ENCODE measurements around the gene LRIT3. TPM values are rescaled to one million over a fixed set of nuclear protein-coding genes. Genes with fewer than 3 reads are reported as not detected.
"Not testable (repeated sequence)": the region's sequence is repeated elsewhere in the genome, so short reads cannot be mapped to it uniquely, and the experiment has no call there.

LRIT3 gene
- total RNA-seq, 2 experiments from 2014 or later = 0.11 to 0.13 TPM

DNA sequence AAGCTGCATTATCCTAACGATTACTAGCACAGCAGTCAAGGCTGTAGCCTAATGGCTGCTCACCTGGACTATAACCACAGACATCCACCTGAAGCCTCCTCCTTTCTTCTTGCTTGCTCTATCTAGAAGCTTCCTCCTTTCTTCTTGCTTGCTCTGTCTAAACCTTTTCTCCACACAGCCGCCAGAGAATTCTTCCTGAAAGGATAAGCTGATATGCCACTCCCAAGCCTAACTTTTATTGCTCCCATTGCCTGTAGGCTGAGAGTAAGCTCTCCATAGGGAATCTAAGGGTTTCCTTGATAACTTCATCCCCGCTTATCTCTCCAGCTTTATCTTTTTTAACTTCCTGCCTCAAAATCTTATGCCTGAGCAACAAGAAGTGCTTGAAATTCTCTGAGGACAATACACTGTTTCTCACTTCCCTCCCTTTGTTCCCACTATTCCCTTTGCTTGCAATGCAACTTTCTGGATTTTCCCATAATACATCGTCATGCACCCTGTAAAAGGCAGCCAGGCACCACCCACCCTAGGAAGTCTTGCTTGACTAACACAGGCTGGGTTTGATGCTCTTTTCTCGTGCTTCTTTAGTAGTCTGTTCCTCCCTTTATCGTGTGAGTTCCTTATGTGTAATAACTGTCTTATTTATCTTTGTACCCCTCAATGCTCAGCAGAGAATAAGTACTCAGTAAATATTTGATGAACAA, 1.4 kb upstream of the LRIT3 start:
- Histone ChIP-seq H3K4me2 (ENCODE audit: low read length) (no peak overlapping the region), H3K9me2 (ENCODE audit: insufficient read depth, low read length) (no peaks in the 10 kb centered on the region), H4K20me1 (ENCODE audit: insufficient read depth, low read length) (no peaks in the 10 kb centered on the region), H3K79me2 (ENCODE audit: insufficient read depth, low read depth, low read length) (no peaks in the 10 kb centered on the region), H3K4me3 (ENCODE audit: low read depth, low read length, poor library complexity, severe bottlenecking) (no peak overlapping the region), H3K27ac (ENCODE audit: low read depth, low read length, poor library complexity, severe bottlenecking) (no peak overlapping the region), H2AFZ (ENCODE audit: low read length) (no peak overlapping the region), H3K4me1 (ENCODE audit: insufficient read depth, low read length, poor library complexity, severe bottlenecking) (no peaks in the 10 kb centered on the region), H3K9me3 (ENCODE audit: low read length) (no peaks in the 10 kb centered on the region), H3K36me3 (ENCODE audit: insufficient read depth, low read length) (no peaks in the 10 kb centered on the region)
- TF ChIP-seq, protein P1, sequence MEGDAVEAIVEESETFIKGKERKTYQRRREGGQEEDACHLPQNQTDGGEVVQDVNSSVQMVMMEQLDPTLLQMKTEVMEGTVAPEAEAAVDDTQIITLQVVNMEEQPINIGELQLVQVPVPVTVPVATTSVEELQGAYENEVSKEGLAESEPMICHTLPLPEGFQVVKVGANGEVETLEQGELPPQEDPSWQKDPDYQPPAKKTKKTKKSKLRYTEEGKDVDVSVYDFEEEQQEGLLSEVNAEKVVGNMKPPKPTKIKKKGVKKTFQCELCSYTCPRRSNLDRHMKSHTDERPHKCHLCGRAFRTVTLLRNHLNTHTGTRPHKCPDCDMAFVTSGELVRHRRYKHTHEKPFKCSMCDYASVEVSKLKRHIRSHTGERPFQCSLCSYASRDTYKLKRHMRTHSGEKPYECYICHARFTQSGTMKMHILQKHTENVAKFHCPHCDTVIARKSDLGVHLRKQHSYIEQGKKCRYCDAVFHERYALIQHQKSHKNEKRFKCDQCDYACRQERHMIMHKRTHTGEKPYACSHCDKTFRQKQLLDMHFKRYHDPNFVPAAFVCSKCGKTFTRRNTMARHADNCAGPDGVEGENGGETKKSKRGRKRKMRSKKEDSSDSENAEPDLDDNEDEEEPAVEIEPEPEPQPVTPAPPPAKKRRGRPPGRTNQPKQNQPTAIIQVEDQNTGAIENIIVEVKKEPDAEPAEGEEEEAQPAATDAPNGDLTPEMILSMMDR (conservative IDR thresholded peaks at IDR 0.05; ENCODE audit: low read length) = no peak
- TF ChIP-seq EZH2phosphoT487 (IDR thresholded peaks at IDR 0.05; ENCODE audit: borderline replicate concordance, low read depth, low read length) = no peak
- no TSS peak for BruUV-seq (replicated peaks)
- no peak for DNase-seq (ENCODE audit: low spot score)
- intact Hi-C loops (cut with micrococcal nuclease; ENCODE audit: unreplicated experiment) = no loop called here
- POLR2A ChIA-PET = no interaction called here
- CTCF ChIA-PET (ENCODE audit: unreplicated experiment) = interaction anchor here (0.9 kb wide), 1 partner anchor 114 kb away, joined by 3 read pairs; no protein-coding TSS in a partner anchor

DNA sequence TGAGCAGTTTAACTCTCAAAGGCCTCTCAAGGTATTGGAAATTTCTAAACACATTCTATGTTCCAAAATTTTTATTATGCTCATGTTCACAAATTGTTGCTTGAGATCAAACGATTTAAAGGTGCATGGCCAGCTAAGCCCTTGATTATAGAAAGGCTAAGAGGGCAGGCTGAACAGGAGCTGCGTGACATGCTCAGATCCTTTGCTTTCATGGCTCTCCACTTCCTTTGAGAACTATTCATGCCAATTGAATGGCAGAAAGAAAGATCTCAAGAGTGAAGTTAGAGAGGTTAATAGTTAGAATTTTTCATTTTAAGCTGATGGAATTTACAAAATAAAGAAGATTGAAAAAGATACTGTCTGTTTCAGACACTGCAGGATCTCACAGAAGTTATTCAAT, 594 bp downstream of the LRIT3 start:
- Histone ChIP-seq H3K9me2 (ENCODE audit: insufficient read depth, low read length) (no peaks in the 10 kb centered on the region), H3K36me3 (ENCODE audit: insufficient read depth, low read length) (no peaks in the 10 kb centered on the region), H3K9me3 (ENCODE audit: low read length) (no peaks in the 10 kb centered on the region), H4K20me1 (ENCODE audit: insufficient read depth, low read length) (no peaks in the 10 kb centered on the region), H3K27ac (ENCODE audit: low read depth, low read length, poor library complexity, severe bottlenecking) (no peak overlapping the region), H3K4me2 (ENCODE audit: low read length) (no peak overlapping the region), H2AFZ (ENCODE audit: low read length) (no peak overlapping the region), H3K4me3 (ENCODE audit: low read depth, low read length, poor library complexity, severe bottlenecking) (no peak overlapping the region), H3K79me2 (ENCODE audit: insufficient read depth, low read depth, low read length) (no peaks in the 10 kb centered on the region), H3K4me1 (ENCODE audit: insufficient read depth, low read length, poor library complexity, severe bottlenecking) (no peaks in the 10 kb centered on the region)
- no peak for TF ChIP-seq EZH2phosphoT487 (IDR thresholded peaks at IDR 0.05; ENCODE audit: borderline replicate concordance, low read depth, low read length)
- TF ChIP-seq, protein P1 (conservative IDR thresholded peaks at IDR 0.05; ENCODE audit: low read length) = no peak
- ChIA-PET CTCF (ENCODE audit: unreplicated experiment) (no interaction called here), POLR2A (interaction anchor here (0.7 to 1.4 kb wide), 2 partner anchors 57 to 725 kb away, joined by 3 to 4 read pairs; no protein-coding TSS in a partner anchor)
- intact Hi-C loops (cut with micrococcal nuclease; ENCODE audit: unreplicated experiment) = no loop called here
- DNase-seq (ENCODE audit: low spot score) = no peak
- no TSS peak for BruUV-seq (replicated peaks)

DNA sequence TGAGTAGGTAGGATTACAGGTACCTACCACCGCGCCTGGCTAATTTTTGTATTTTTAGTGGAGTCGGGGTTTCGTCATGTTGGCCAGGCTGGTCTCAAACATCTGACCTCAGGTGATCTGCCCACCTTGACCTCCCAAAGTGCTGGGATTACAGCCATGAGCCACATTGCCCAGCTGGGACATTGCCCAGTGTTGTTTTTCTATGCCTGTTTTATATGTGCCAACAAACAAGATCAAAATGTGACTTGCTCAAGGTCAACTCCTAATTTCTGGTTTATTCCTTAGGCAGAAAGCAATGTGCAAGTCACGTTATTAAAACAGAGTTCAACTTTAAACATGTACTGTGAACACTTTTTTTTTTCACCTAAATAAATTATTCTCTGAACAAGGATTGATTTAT, 2.7 kb downstream of the LRIT3 start:
- no peaks in the 10 kb centered on the region for H3K79me2 ChIP-seq (ENCODE audit: insufficient read depth, low read depth, low read length)
- TF ChIP-seq EZH2phosphoT487 (IDR thresholded peaks at IDR 0.05; ENCODE audit: borderline replicate concordance, low read depth, low read length) = no peak
- TF ChIP-seq, protein P1 (conservative IDR thresholded peaks at IDR 0.05; ENCODE audit: low read length) = no peak
- intact Hi-C loops (cut with micrococcal nuclease; ENCODE audit: unreplicated experiment) = no loop called here
- H2AFZ ChIP-seq (ENCODE audit: low read length) = no peak overlapping the region
- no peaks in the 10 kb centered on the region for H3K4me1 ChIP-seq (ENCODE audit: insufficient read depth, low read length, poor library complexity, severe bottlenecking)
- no peak for DNase-seq (ENCODE audit: low spot score)
- no peak overlapping the region for H3K4me3 ChIP-seq (ENCODE audit: low read depth, low read length, poor library complexity, severe bottlenecking)
- POLR2A ChIA-PET = no interaction called here
- no peaks in the 10 kb centered on the region for H4K20me1 ChIP-seq (ENCODE audit: insufficient read depth, low read length)
- H3K36me3 ChIP-seq (ENCODE audit: insufficient read depth, low read length) = no peaks in the 10 kb centered on the region
- no peaks in the 10 kb centered on the region for H3K9me2 ChIP-seq (ENCODE audit: insufficient read depth, low read length)
- H3K4me2 ChIP-seq (ENCODE audit: low read length) = no peak overlapping the region
- CTCF ChIA-PET (ENCODE audit: unreplicated experiment) = no interaction called here
- BruUV-seq (replicated peaks) = no TSS peak
- H3K27ac ChIP-seq (ENCODE audit: low read depth, low read length, poor library complexity, severe bottlenecking) = no peak overlapping the region
- no peaks in the 10 kb centered on the region for H3K9me3 ChIP-seq (ENCODE audit: low read length)

DNA sequence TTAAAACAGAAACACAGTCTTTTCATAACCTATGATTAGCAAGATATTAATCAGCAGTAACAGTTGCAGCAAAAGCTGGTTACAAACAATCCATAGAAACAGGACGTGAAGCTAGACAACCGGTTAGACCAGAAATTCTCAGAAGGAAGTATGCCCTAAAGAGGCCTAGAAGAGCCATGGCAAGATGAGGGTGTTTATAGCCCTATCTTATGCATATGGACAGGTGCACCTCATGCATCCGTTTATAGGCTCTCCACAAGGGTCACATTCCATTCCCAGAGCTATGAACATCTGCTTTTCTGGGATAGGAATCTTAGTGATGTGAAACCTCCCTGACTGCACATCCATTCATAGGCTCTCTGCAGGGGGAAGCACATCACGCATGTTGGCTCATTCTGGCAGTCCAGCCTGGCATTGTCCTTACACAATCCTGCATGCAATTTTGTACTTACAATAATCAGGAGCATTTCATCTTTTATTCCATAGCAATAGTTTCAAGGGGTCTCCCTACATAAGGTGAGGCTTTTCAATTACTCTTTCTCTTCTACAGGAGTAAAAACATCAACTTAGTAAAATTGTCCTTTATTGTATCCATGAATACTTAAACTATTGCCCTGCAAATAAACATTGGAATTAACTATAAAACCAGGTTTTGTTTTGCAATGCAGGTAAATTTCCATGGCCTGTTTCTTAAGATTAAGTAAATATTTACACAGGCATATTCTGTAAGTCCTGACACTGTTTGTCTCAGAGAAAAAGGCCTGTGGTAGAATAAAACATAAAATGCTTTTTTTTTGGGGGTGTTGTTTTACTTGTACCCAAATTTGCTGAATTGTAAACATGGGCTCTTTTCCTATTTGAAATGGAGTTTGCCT, 11.8 kb downstream of the LRIT3 start:
- POLR2A ChIA-PET; H3K27ac ChIP-seq (ENCODE audit: low read depth, low read length, poor library complexity, severe bottlenecking); H4K20me1 ChIP-seq (ENCODE audit: insufficient read depth, low read length); intact Hi-C loops (cut with micrococcal nuclease; ENCODE audit: unreplicated experiment); H3K4me2 ChIP-seq (ENCODE audit: low read length); H3K9me2 ChIP-seq (ENCODE audit: insufficient read depth, low read length); BruUV-seq (replicated peaks); H3K36me3 ChIP-seq (ENCODE audit: insufficient read depth, low read length); H3K4me3 ChIP-seq (ENCODE audit: low read depth, low read length, poor library complexity, severe bottlenecking); CTCF ChIA-PET (ENCODE audit: unreplicated experiment); H3K79me2 ChIP-seq (ENCODE audit: insufficient read depth, low read depth, low read length); H3K4me1 ChIP-seq (ENCODE audit: insufficient read depth, low read length, poor library complexity, severe bottlenecking); DNase-seq (ENCODE audit: low spot score); H2AFZ ChIP-seq (ENCODE audit: low read length): not testable (repeated sequence)
- peaks cover 15% of the 10 kb centered on the region; the same call in 1 of the 2 replicates for H3K9me3 ChIP-seq (ENCODE audit: low read length)

All from OCI-LY7 (cell line).